Liver (tissue), 9 donors: ENCODE data around the gene PGAP6. TPM values are rescaled to one million over a fixed set of nuclear protein-coding genes. Genes with fewer than 3 reads are reported as not detected.

ENCODE experiments used
- DNase-seq: peaks from one replicate; pipeline ENCODE4 v3.0.0-alpha.2; 2017; ENCODE audit warnings: low spot score
- H3K27ac ChIP-seq, 2 donors: one replicate each; pipeline ENCODE4 v1.7.0; 2013; ENCODE audit warnings: inconsistent platforms in 2 of 2, low read length in 2 of 2, control low read depth in 1 of 2, low read depth in 1 of 2, mild to moderate bottlenecking in 1 of 2
- H3K27me3 ChIP-seq, 4 donors: one replicate each; pipeline versions ENCODE4 v1.6.1 to v1.7.0; 2013; ENCODE audit warnings: low read length in 3 of 4, inconsistent platforms in 1 of 4, mild to moderate bottlenecking in 1 of 4, moderate library complexity in 1 of 4; ENCODE audit not compliant: control insufficient read depth in 4 of 4, insufficient read depth in 4 of 4
- H3K36me3 ChIP-seq, 4 donors: one replicate each; pipeline versions ENCODE4 v1.6.1 to v1.7.0; 2013; ENCODE audit warnings: low read length in 3 of 4, mild to moderate bottlenecking in 3 of 4, low read depth in 1 of 4, moderate library complexity in 1 of 4; ENCODE audit not compliant: control insufficient read depth in 4 of 4, insufficient read depth in 3 of 4
- H3K4me1 ChIP-seq, 4 donors: one replicate each; pipeline versions ENCODE4 v1.6.1 to v1.7.0; 2013; ENCODE audit warnings: low read length in 3 of 4, mild to moderate bottlenecking in 3 of 4, moderate library complexity in 1 of 4; ENCODE audit not compliant: control insufficient read depth in 4 of 4, insufficient read depth in 4 of 4
- H3K4me3 ChIP-seq, 3 donors: one replicate each; pipeline versions ENCODE4 v1.6.1 to v1.7.0; 2013; ENCODE audit warnings: low read length in 3 of 3, control low read depth in 1 of 3, low read depth in 1 of 3, mild to moderate bottlenecking in 1 of 3
- H3K9ac ChIP-seq, 2 donors: one replicate each; pipeline ENCODE4 v1.7.0; 2013; ENCODE audit warnings: low read length in 2 of 2, mild to moderate bottlenecking in 2 of 2, moderate library complexity in 2 of 2, control low read depth in 1 of 2, low read depth in 1 of 2
- H3K9me3 ChIP-seq, 4 donors: one replicate each; pipeline versions ENCODE4 v1.6.1 to v1.7.0; 2013; ENCODE audit warnings: low read length in 3 of 4; ENCODE audit not compliant: control insufficient read depth in 4 of 4
- ATF3 ChIP-seq: IDR thresholded peaks from 2 replicates; pipeline ENCODE4 v1.6.1; 2016; ENCODE audit warnings: antibody characterized with exemption
- CTCF ChIP-seq: fragments of 150-350 bp; IDR thresholded peaks from 2 replicates; pipeline ENCODE4 v1.5.1; 2017; ENCODE audit warnings: improper control_type of control experiment, low read depth, low read length; ENCODE audit not compliant: missing input control
- FOXA1 ChIP-seq: IDR thresholded peaks from 2 replicates; pipeline ENCODE4 v1.6.1; 2016; ENCODE audit warnings: antibody characterized with exemption
- FOXA2 ChIP-seq: IDR thresholded peaks from 2 replicates; pipeline ENCODE4 v1.6.1; 2016; ENCODE audit warnings: antibody characterized with exemption
- GABPA ChIP-seq, 2 donors: IDR thresholded peaks in 1 of 2; conservative IDR thresholded peaks in 1 of 2; 2 replicates each; pipeline ENCODE4 v1.6.1; 2016; ENCODE audit warnings: antibody characterized with exemption in 2 of 2, mild to moderate bottlenecking in 1 of 2, moderate library complexity in 1 of 2
- HNF4A ChIP-seq, 2 donors: conservative IDR thresholded peaks; 2 replicates each; pipeline ENCODE4 v1.6.1; 2016; ENCODE audit warnings: antibody characterized with exemption in 2 of 2, mild to moderate bottlenecking in 2 of 2
- HNF4G ChIP-seq: IDR thresholded peaks from 2 replicates; pipeline ENCODE4 v1.6.1; 2016; ENCODE audit warnings: antibody characterized with exemption
- NR2F2 ChIP-seq: IDR thresholded peaks from 2 replicates; pipeline ENCODE4 v1.6.1; 2016; ENCODE audit warnings: antibody characterized with exemption
- RAD21 ChIP-seq, 2 donors: IDR thresholded peaks; 2 replicates each; pipeline ENCODE4 v1.6.1; 2016; ENCODE audit warnings: antibody characterized with exemption in 2 of 2, mild to moderate bottlenecking in 2 of 2
- REST ChIP-seq: IDR thresholded peaks from 2 replicates; pipeline ENCODE4 v1.6.1; 2016; ENCODE audit warnings: antibody characterized with exemption, mild to moderate bottlenecking
- RXRA ChIP-seq, 2 donors: IDR thresholded peaks; 2 replicates each; pipeline ENCODE4 v1.6.1; 2017 to 2018; ENCODE audit warnings: antibody characterized with exemption in 2 of 2, mild to moderate bottlenecking in 1 of 2
- SP1 ChIP-seq: IDR thresholded peaks from 2 replicates; pipeline ENCODE4 v1.6.1; 2018; ENCODE audit warnings: antibody characterized with exemption, mild to moderate bottlenecking
- TAF1 ChIP-seq: conservative IDR thresholded peaks from 2 replicates; pipeline ENCODE4 v1.6.1; 2016; ENCODE audit warnings: antibody characterized with exemption, mild to moderate bottlenecking
- YY1 ChIP-seq: IDR thresholded peaks from 2 replicates; pipeline ENCODE4 v1.6.1; 2016; ENCODE audit warnings: antibody characterized with exemption, mild to moderate bottlenecking
- WGBS: extraction: QIAGEN DNeasy Blood & Tissue Kit; methylation state at CpG from one replicate; pipeline ENCODE4 v1.1.7; 2013; 5-methylcytosine and 5-hydroxymethylcytosine counted together
- polyA plus RNA-seq, 2 donors: library from polyadenylated mRNA; stranded (reverse) in 1 of 2; unstranded in 1 of 2; fragments of 200-250 nt in 1 of 2; fragments of >200 nt in 1 of 2; fragmentation: Nextera tagmentation in 1 of 2; extraction: Ambion mirVana in 1 of 2; gene quantifications; one replicate each; pipeline versions ENCODE4 v1.2.1 to v1.2.3, GENCODE V29; 2013 to 2015
- total RNA-seq, 2 donors: library from RNA; depleted of rRNA; stranded (reverse); fragments of >200 nt; gene quantifications; one replicate each; pipeline ENCODE4 v1.2.3, GENCODE V29; 2014
- donor health status: healthy.
- donor health status: healthy.
- donor health status: healthy.
- donor health status: healthy.
- donor health status: healthy.

The PGAP6 gene
- total and polyA plus RNA-seq, 4 donors = 18.9 to 50.5 (median 38.0) TPM

- WGBS = 97% methylated on average over 44 of the region's 44 CpGs
- no peak for DNase-seq
- H3K36me3 ChIP-seq = peaks cover 0 to 38% (median 17%) of the 10 kb centered on the region in 4 donors
These were observed 7.7 kb downstream of the PGAP6 start for GRCh38 chr16:373848-374615.

GRCh38 chr16:373020-373598 is 8.7 kb downstream of the PGAP6 start:
- no peaks in the 10 kb centered on the region for H3K9me3 ChIP-seq
- WGBS = 95% methylated on average over 5 of the region's 5 CpGs
- no peak overlapping the region for H3K9ac ChIP-seq
- no peak for TF ChIP-seq REST
- no peak for TF ChIP-seq GABPA (IDR thresholded peaks at IDR 0.05 in 1 of 2, conservative IDR thresholded peaks at IDR 0.05 in 1 of 2)
- no peak for TF ChIP-seq SP1
- no peak for TF ChIP-seq CTCF
- TF ChIP-seq RXRA (IDR thresholded peaks at IDR 0.05) = no peak
- no peak for TF ChIP-seq FOXA2
- no peak for TF ChIP-seq HNF4A (conservative IDR thresholded peaks at IDR 0.05)
- no peak for TF ChIP-seq NR2F2
- TF ChIP-seq TAF1 = no peak
- DNase-seq = no peak
- H3K27me3 ChIP-seq = no peaks in the 10 kb centered on the region
- H3K4me3 ChIP-seq = no peak overlapping the region
- H3K4me1 ChIP-seq = peaks cover 4 to 18% (median 15%) of the 10 kb centered on the region in 4 donors
- H3K36me3 ChIP-seq = peaks cover 0 to 43% (median 17%) of the 10 kb centered on the region in 4 donors
- no peak overlapping the region for H3K27ac ChIP-seq

More at GRCh38 chr16:373848-374615, 7.7 kb downstream of the PGAP6 start:
- H3K27ac ChIP-seq = no peak overlapping the region
- TF ChIP-seq YY1 = no peak
- TF ChIP-seq RXRA (IDR thresholded peaks at IDR 0.05) = no peak
- TF ChIP-seq HNF4G = no peak
- TF ChIP-seq RAD21 (IDR thresholded peaks at IDR 0.05) = no peak
- TF ChIP-seq TAF1 = no peak
- no peak for TF ChIP-seq FOXA1
- no peak for TF ChIP-seq GABPA (IDR thresholded peaks at IDR 0.05 in 1 of 2, conservative IDR thresholded peaks at IDR 0.05 in 1 of 2)
- TF ChIP-seq REST = no peak
- TF ChIP-seq ATF3 = no peak
- no peaks in the 10 kb centered on the region for H3K9me3 ChIP-seq
- H3K4me3 ChIP-seq = no peak overlapping the region
- no peaks in the 10 kb centered on the region for H3K27me3 ChIP-seq
- H3K4me1 ChIP-seq = peaks cover 4 to 18% (median 14%) of the 10 kb centered on the region in 4 donors
- H3K9ac ChIP-seq = no peak overlapping the region
